ENCODE results near the gene PSMB7. TPM values are rescaled to one million over a fixed set of nuclear protein-coding genes. Genes with fewer than 3 reads are reported as not detected.

The PSMB7 gene
- total RNA-seq, 1 experiment from 2014 or later = 380 TPM

DNA sequence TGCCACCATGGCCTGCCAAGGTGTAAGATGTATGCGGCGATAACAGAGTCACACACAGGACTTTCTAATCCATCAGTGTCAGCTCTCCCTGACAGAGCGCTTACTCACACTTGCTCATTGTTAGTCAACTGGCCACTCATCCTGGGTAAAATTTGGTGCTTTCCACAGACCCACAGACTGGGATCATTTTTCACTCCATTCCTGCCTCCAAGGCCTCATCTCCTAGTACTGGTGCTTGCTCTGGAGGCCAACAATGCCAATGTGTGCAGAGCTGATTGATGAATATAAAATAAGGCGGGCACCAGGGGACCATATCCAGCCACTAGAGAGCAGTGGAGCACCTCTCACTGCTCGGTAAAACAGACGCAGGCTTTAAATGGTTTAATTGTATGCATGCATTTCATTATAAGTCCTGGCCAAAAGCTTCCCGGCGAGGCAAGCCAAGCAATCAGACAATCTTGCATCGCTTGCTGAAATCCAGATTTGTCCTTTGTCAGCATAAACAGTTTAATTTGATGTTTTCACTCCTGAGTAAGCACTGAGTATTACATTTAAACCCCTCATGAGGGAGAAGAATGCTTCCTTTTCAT, 22.3 kb downstream of the PSMB7 start:
- Histone ChIP-seq H3K4me1 (ENCODE audit: insufficient read depth, low read length, poor library complexity, severe bottlenecking) (peaks cover 49% of the 10 kb centered on the region), H3K27ac (ENCODE audit: low read depth, low read length, poor library complexity, severe bottlenecking) (peak overlapping the region; percentile 79), H3K9me3 (ENCODE audit: low read depth, low read length, poor library complexity, severe bottlenecking) (no peaks in the 10 kb centered on the region), H3K4me3 (ENCODE audit: low read depth, low read length, poor library complexity, severe bottlenecking) (no peak overlapping the region), H3K36me3 (ENCODE audit: insufficient read depth, low read length, poor library complexity, severe bottlenecking) (peaks cover 5% of the 10 kb centered on the region), H3K27me3 (replicated peaks; ENCODE audit: insufficient read depth, low read depth, low read length, poor library complexity) (no peaks in the 10 kb centered on the region)
- CTCF ChIA-PET = interaction anchor here (0.5 to 1.2 kb wide), 4 partner anchors 17 to 144 kb away, joined by 4 to 7 read pairs (median 6); no protein-coding TSS in a partner anchor
- POLR2A ChIA-PET (ENCODE audit: low non-redundant PET) = interaction anchor here (0.7 kb wide), 1 partner anchor 20 kb away, joined by 3 read pairs; no protein-coding TSS in a partner anchor
- intact Hi-C loops (cut with micrococcal nuclease; ENCODE audit: unreplicated experiment) = loop anchor here (2.0 to 5.0 kb wide), 2 partner anchors 51 to 266 kb away; no protein-coding TSS in a partner anchor
- DNase-seq (ENCODE audit: low spot score) = peak; percentile 89
- no peak for TF ChIP-seq EZH2 (IDR thresholded peaks at IDR 0.05; ENCODE audit: borderline replicate concordance, low read depth, low read length, poor library complexity, severe bottlenecking)
- TF ChIP-seq, protein P1, sequence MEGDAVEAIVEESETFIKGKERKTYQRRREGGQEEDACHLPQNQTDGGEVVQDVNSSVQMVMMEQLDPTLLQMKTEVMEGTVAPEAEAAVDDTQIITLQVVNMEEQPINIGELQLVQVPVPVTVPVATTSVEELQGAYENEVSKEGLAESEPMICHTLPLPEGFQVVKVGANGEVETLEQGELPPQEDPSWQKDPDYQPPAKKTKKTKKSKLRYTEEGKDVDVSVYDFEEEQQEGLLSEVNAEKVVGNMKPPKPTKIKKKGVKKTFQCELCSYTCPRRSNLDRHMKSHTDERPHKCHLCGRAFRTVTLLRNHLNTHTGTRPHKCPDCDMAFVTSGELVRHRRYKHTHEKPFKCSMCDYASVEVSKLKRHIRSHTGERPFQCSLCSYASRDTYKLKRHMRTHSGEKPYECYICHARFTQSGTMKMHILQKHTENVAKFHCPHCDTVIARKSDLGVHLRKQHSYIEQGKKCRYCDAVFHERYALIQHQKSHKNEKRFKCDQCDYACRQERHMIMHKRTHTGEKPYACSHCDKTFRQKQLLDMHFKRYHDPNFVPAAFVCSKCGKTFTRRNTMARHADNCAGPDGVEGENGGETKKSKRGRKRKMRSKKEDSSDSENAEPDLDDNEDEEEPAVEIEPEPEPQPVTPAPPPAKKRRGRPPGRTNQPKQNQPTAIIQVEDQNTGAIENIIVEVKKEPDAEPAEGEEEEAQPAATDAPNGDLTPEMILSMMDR (conservative IDR thresholded peaks at IDR 0.05; ENCODE audit: low read depth, low read length) = peak; percentile 81
- no TSS peak for BruUV-seq (replicated peaks)

DNA sequence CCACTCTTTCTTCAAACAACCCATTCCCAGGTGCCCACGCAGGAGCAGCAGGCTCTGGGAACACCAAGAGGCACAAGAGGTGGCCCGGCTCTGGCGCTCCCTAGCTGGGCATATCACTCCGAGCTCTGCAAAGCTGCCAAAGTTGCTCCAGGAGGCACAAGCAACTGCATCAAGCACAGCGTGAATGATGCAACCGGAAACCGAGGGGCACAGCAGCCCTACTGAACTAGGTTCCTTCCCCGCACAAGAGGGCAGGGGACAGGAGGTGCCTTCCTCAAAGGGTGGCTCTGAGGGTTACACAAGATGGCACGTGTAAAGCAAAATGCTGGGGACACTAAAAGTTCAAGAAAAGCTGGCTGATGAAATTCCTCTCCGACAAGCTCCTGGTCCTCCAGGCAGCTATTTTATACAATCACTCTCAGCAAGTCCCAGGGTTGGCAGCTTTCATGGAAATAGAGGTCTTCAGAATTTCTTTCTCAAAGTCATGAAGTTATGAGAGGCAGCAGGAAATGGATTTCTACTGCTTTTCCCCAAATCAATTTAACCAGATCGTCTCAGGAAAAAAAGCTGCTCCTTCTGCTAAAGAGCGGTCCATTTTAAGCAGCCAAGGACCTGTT, 22.9 kb downstream of the PSMB7 start:
- no TSS peak for BruUV-seq (replicated peaks)
- Histone ChIP-seq H3K27me3 (replicated peaks; ENCODE audit: insufficient read depth, low read depth, low read length, poor library complexity) (no peaks in the 10 kb centered on the region), H3K36me3 (ENCODE audit: insufficient read depth, low read length, poor library complexity, severe bottlenecking) (peaks cover 5% of the 10 kb centered on the region), H3K4me1 (ENCODE audit: insufficient read depth, low read length, poor library complexity, severe bottlenecking) (peaks cover 45% of the 10 kb centered on the region), H3K27ac (ENCODE audit: low read depth, low read length, poor library complexity, severe bottlenecking) (peak overlapping the region; percentile 79), H3K9me3 (ENCODE audit: low read depth, low read length, poor library complexity, severe bottlenecking) (no peaks in the 10 kb centered on the region), H3K4me3 (ENCODE audit: low read depth, low read length, poor library complexity, severe bottlenecking) (no peak overlapping the region)
- peak; percentile 63 for DNase-seq (ENCODE audit: low spot score)
- TF ChIP-seq, protein P1 (conservative IDR thresholded peaks at IDR 0.05; ENCODE audit: low read depth, low read length) = no peak
- TF ChIP-seq EZH2 (IDR thresholded peaks at IDR 0.05; ENCODE audit: borderline replicate concordance, low read depth, low read length, poor library complexity, severe bottlenecking) = no peak
- POLR2A ChIA-PET (ENCODE audit: low non-redundant PET) = no interaction called here
- CTCF ChIA-PET = interaction anchor here (0.6 to 1.2 kb wide), 4 partner anchors 18 to 145 kb away, joined by 3 to 7 read pairs (median 6); no protein-coding TSS in a partner anchor
- intact Hi-C loops (cut with micrococcal nuclease; ENCODE audit: unreplicated experiment) = loop anchor here (2.0 to 5.0 kb wide), 2 partner anchors 50 to 266 kb away; no protein-coding TSS in a partner anchor

DNA sequence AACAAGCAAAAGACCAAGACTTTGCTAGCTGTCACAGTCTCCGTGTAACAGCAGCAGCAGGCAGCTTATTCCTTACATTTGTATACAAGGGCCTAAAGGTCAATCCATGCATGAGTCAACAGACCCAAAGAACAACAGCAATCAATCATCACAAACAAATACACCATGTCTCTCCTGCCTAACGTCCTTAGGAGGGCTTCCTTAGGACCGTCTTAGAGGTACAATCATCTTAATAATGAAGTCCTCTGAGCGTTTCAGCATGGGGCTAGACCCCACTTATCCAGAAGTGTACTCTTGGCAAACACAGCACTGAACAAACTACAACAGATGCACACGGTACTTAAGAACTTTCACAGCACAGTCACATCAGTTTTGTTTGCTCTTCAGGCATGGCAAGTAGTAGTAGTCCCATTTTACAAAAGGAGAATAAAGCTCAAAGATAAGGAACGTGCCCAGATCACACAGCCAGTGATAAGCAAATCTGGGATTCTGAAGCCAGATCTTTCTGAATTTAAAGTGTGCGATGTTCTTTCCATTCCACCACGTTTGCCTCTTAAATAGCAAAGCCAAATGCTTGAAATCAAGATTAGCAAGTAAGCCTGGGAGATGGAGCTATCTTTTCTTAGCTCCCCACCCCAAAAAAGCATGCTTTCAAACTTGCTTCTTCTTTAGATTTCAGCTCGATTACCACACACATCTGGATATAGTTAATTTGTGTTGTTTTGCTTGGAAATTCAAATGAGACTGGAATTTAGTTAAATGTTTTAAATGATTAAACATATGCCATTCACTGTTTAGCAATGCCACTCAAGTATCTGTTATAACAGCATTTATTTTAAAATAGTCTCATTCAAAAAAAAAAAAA, 24.2 kb downstream of the PSMB7 start:
- ChIA-PET POLR2A (ENCODE audit: low non-redundant PET) (interaction anchor here (0.6 kb wide), 1 partner anchor 1430 kb away, joined by 4 read pairs; no protein-coding TSS in a partner anchor), CTCF (no interaction called here)
- BruUV-seq (replicated peaks) = no TSS peak
- no peaks in the 10 kb centered on the region for H3K36me3 ChIP-seq (ENCODE audit: insufficient read depth, low read length, poor library complexity, severe bottlenecking)
- no peak for TF ChIP-seq EZH2 (IDR thresholded peaks at IDR 0.05; ENCODE audit: borderline replicate concordance, low read depth, low read length, poor library complexity, severe bottlenecking)
- TF ChIP-seq, protein P1 (conservative IDR thresholded peaks at IDR 0.05; ENCODE audit: low read depth, low read length) = no peak
- no peaks in the 10 kb centered on the region for H3K9me3 ChIP-seq (ENCODE audit: low read depth, low read length, poor library complexity, severe bottlenecking)
- peaks cover 45% of the 10 kb centered on the region for H3K4me1 ChIP-seq (ENCODE audit: insufficient read depth, low read length, poor library complexity, severe bottlenecking)
- intact Hi-C loops (cut with micrococcal nuclease; ENCODE audit: unreplicated experiment) = loop anchor here (5.0 kb wide), 1 partner anchor 49 kb away; no protein-coding TSS in a partner anchor
- H3K27me3 ChIP-seq (replicated peaks; ENCODE audit: insufficient read depth, low read depth, low read length, poor library complexity) = no peaks in the 10 kb centered on the region
- H3K4me3 ChIP-seq (ENCODE audit: low read depth, low read length, poor library complexity, severe bottlenecking) = no peak overlapping the region
- H3K27ac ChIP-seq (ENCODE audit: low read depth, low read length, poor library complexity, severe bottlenecking) = peak overlapping the region; percentile 3
- no peak for DNase-seq (ENCODE audit: low spot score)
